ENCODE data around the gene EVA1C. TPM values are rescaled to one million over a fixed set of nuclear protein-coding genes. Genes with fewer than 3 reads are reported as not detected.
"Not testable (repeated sequence)": the region's sequence is repeated elsewhere in the genome, so short reads cannot be mapped to it uniquely, and the experiment has no call there.

Gene EVA1C
- total RNA-seq, 2 experiments from 2014 or later = 5.0 to 6.3 TPM

- Mint-ChIP-seq H3K4me1 (no peaks in the 10 kb centered on the region), H3K4me3 (no peak overlapping the region), H3K27ac (no peak overlapping the region), H3K36me3 (ENCODE audit: low read depth) (no peaks in the 10 kb centered on the region), H3K27me3 (no peaks in the 10 kb centered on the region), H3K9me3 (no peaks in the 10 kb centered on the region)
- ChIA-PET POLR2A (no interaction called here), CTCF (no interaction called here)
- no peak for DNase-seq
These were observed 9.6 kb downstream of the EVA1C start for GRCh38 chr21:32422064-32422463.

- H3K36me3 Mint-ChIP-seq (ENCODE audit: low read depth) = no peaks in the 10 kb centered on the region
- H3K27me3 Mint-ChIP-seq = no peaks in the 10 kb centered on the region
- H3K27ac Mint-ChIP-seq = no peak overlapping the region
- no peaks in the 10 kb centered on the region for H3K4me1 Mint-ChIP-seq
- H3K9me3 Mint-ChIP-seq = no peaks in the 10 kb centered on the region
- no peak for DNase-seq
- POLR2A ChIA-PET = no interaction called here
- H3K4me3 Mint-ChIP-seq = no peak overlapping the region
- CTCF ChIA-PET = interaction anchor here (0.6 kb wide), 1 partner anchor 59 kb away, joined by 5 read pairs; no protein-coding TSS in a partner anchor
These were observed 11.0 kb downstream of the EVA1C start for GRCh38 chr21:32423320-32424190.

GRCh38 chr21:32424191-32424535, 11.7 kb downstream of the EVA1C start:
- Mint-ChIP-seq H3K27ac (no peak overlapping the region), H3K9me3 (no peaks in the 10 kb centered on the region), H3K4me3 (no peak overlapping the region), H3K4me1 (no peaks in the 10 kb centered on the region), H3K27me3 (no peaks in the 10 kb centered on the region), H3K36me3 (ENCODE audit: low read depth) (no peaks in the 10 kb centered on the region)
- no peak for DNase-seq
- ChIA-PET CTCF (no interaction called here), POLR2A (no interaction called here)

- Mint-ChIP-seq H3K36me3 (ENCODE audit: low read depth) (no peaks in the 10 kb centered on the region), H3K27me3 (no peaks in the 10 kb centered on the region), H3K4me1 (no peaks in the 10 kb centered on the region), H3K9me3 (no peaks in the 10 kb centered on the region), H3K4me3 (no peak overlapping the region), H3K27ac (no peak overlapping the region)
- ChIA-PET CTCF (no interaction called here), POLR2A (no interaction called here)
- DNase-seq = no peak
These were observed 12.2 kb downstream of the EVA1C start for GRCh38 chr21:32424674-32425073.

- no peaks in the 10 kb centered on the region for H3K4me1 Mint-ChIP-seq
- H3K9me3 Mint-ChIP-seq = no peaks in the 10 kb centered on the region
- no peaks in the 10 kb centered on the region for H3K36me3 Mint-ChIP-seq (ENCODE audit: low read depth)
- no peak overlapping the region for H3K27ac Mint-ChIP-seq
- CTCF ChIA-PET = interaction anchor here (0.9 kb wide), 1 partner anchor 24 kb away, joined by 3 read pairs; no protein-coding TSS in a partner anchor
- DNase-seq = no peak
- H3K27me3 Mint-ChIP-seq = no peaks in the 10 kb centered on the region
- no peak overlapping the region for H3K4me3 Mint-ChIP-seq
- POLR2A ChIA-PET = no interaction called here
These were observed 13.1 kb downstream of the EVA1C start for GRCh38 chr21:32425628-32426027.

GRCh38 chr21:32426066-32426465, 13.6 kb downstream of the EVA1C start:
- Mint-ChIP-seq H3K4me3 (no peak overlapping the region), H3K4me1 (no peaks in the 10 kb centered on the region), H3K36me3 (ENCODE audit: low read depth) (no peaks in the 10 kb centered on the region), H3K27me3 (no peaks in the 10 kb centered on the region), H3K27ac (no peak overlapping the region), H3K9me3 (no peaks in the 10 kb centered on the region)
- DNase-seq = no peak
- POLR2A ChIA-PET = no interaction called here
- CTCF ChIA-PET = interaction anchor here (0.9 kb wide), 1 partner anchor 24 kb away, joined by 3 read pairs; no protein-coding TSS in a partner anchor

GRCh38 chr21:32426592-32427051, 14.1 kb downstream of the EVA1C start:
- no peak overlapping the region for H3K27ac Mint-ChIP-seq
- ChIA-PET CTCF (no interaction called here), POLR2A (no interaction called here)
- no peaks in the 10 kb centered on the region for H3K36me3 Mint-ChIP-seq (ENCODE audit: low read depth)
- H3K4me3 Mint-ChIP-seq = no peak overlapping the region
- H3K4me1 Mint-ChIP-seq = no peaks in the 10 kb centered on the region
- no peaks in the 10 kb centered on the region for H3K9me3 Mint-ChIP-seq
- no peaks in the 10 kb centered on the region for H3K27me3 Mint-ChIP-seq
- DNase-seq = no peak

- POLR2A ChIA-PET = no interaction called here
- no peaks in the 10 kb centered on the region for H3K9me3 Mint-ChIP-seq
- DNase-seq = no peak
- H3K36me3 Mint-ChIP-seq (ENCODE audit: low read depth) = no peaks in the 10 kb centered on the region
- no peak overlapping the region for H3K27ac Mint-ChIP-seq
- H3K4me3 Mint-ChIP-seq = no peak overlapping the region
- CTCF ChIA-PET = no interaction called here
- H3K27me3 Mint-ChIP-seq = no peaks in the 10 kb centered on the region
- H3K4me1 Mint-ChIP-seq = no peaks in the 10 kb centered on the region
These were observed 15.6 kb downstream of the EVA1C start for GRCh38 chr21:32427958-32428623.

GRCh38 chr21:32432982-32433660, 20.6 kb downstream of the EVA1C start:
- H3K4me3 Mint-ChIP-seq; H3K9me3 Mint-ChIP-seq; H3K27ac Mint-ChIP-seq; H3K4me1 Mint-ChIP-seq; CTCF ChIA-PET; H3K27me3 Mint-ChIP-seq; H3K36me3 Mint-ChIP-seq (ENCODE audit: low read depth); POLR2A ChIA-PET; DNase-seq: not testable (repeated sequence)

GRCh38 chr21:32437729-32438128, 25.2 kb downstream of the EVA1C start:
- H3K36me3 Mint-ChIP-seq (ENCODE audit: low read depth) = no peaks in the 10 kb centered on the region
- no peak overlapping the region for H3K27ac Mint-ChIP-seq
- ChIA-PET CTCF (no interaction called here), POLR2A (no interaction called here)
- no peak for DNase-seq
- no peak overlapping the region for H3K4me3 Mint-ChIP-seq
- no peaks in the 10 kb centered on the region for H3K27me3 Mint-ChIP-seq
- no peaks in the 10 kb centered on the region for H3K4me1 Mint-ChIP-seq
- H3K9me3 Mint-ChIP-seq = peaks cover 2% of the 10 kb centered on the region

GRCh38 chr21:32442566-32443318, 30.2 kb downstream of the EVA1C start:
- Mint-ChIP-seq H3K9me3 (peaks cover 11% of the 10 kb centered on the region), H3K27ac (no peak overlapping the region), H3K4me3 (no peak overlapping the region), H3K4me1 (no peaks in the 10 kb centered on the region), H3K27me3 (no peaks in the 10 kb centered on the region), H3K36me3 (ENCODE audit: low read depth) (peaks cover 9% of the 10 kb centered on the region)
- CTCF ChIA-PET = no interaction called here
- POLR2A ChIA-PET = no interaction called here
- no peak for DNase-seq

- peaks cover 11% of the 10 kb centered on the region for H3K9me3 Mint-ChIP-seq
- ChIA-PET POLR2A (no interaction called here), CTCF (no interaction called here)
- H3K27me3 Mint-ChIP-seq = no peaks in the 10 kb centered on the region
- no peak overlapping the region for H3K27ac Mint-ChIP-seq
- no peak for DNase-seq
- H3K4me3 Mint-ChIP-seq = no peak overlapping the region
- H3K36me3 Mint-ChIP-seq (ENCODE audit: low read depth) = peaks cover 9% of the 10 kb centered on the region
- H3K4me1 Mint-ChIP-seq = no peaks in the 10 kb centered on the region
These were observed 32.6 kb downstream of the EVA1C start for GRCh38 chr21:32445101-32445500.

- POLR2A ChIA-PET; H3K27ac Mint-ChIP-seq; H3K27me3 Mint-ChIP-seq; CTCF ChIA-PET; H3K36me3 Mint-ChIP-seq (ENCODE audit: low read depth); H3K4me3 Mint-ChIP-seq; H3K9me3 Mint-ChIP-seq; H3K4me1 Mint-ChIP-seq; DNase-seq: not testable (repeated sequence)
These were observed 33.9 kb downstream of the EVA1C start for GRCh38 chr21:32446440-32446839.

Measured in activated CD4-positive, alpha-beta memory T cell treated with anti-CD3 and anti-CD28 coated beads, Interleukin-2, amount 10 ng/mL, durations not matched to agents 7 days and 5 days (primary cell).